Thoracic aorta (tissue), 2 donors: Measurements from ENCODE around the gene PDHX. TPM values are rescaled to one million over a fixed set of nuclear protein-coding genes. Genes with fewer than 3 reads are reported as not detected.

Experiments
- ATAC-seq: fragments of 150-250 bp; one replicate; pipeline ENCODE4 v1.8.0; 2017; ENCODE audit warnings: low read depth; ENCODE audit not compliant: insufficient number of reproducible peaks, low FRiP score
- DNase-seq: peaks from one replicate; pipeline ENCODE4 v3.0.0-alpha.2; 2020; ENCODE audit warnings: low spot score
- H3K27ac ChIP-seq, 2 donors: fragments of 200-600 bp; sonication (generic); 1 replicate in 1 of 2; 2 replicates in 1 of 2; pipeline ENCODE4 v1.5.1; 2016; ENCODE audit warnings: mild to moderate bottlenecking in 2 of 2, moderate library complexity in 2 of 2
- H3K27me3 ChIP-seq: fragments of 200-600 bp; sonication (generic); replicated peaks from 2 replicates; pipeline ENCODE4 v1.6.0; 2016; ENCODE audit warnings: mild to moderate bottlenecking; ENCODE audit not compliant: insufficient read depth
- H3K36me3 ChIP-seq: fragments of 200-600 bp; sonication (generic); one replicate; pipeline ENCODE4 v1.5.1; 2016
- H3K4me1 ChIP-seq, 2 donors: fragments of 200-600 bp; sonication (generic); 1 replicate in 1 of 2; 2 replicates in 1 of 2; pipeline versions ENCODE4 v1.5.1 to v1.6.0; 2016; ENCODE audit warnings: low read depth in 2 of 2, mild to moderate bottlenecking in 1 of 2; ENCODE audit not compliant: control insufficient read depth in 1 of 2
- H3K4me3 ChIP-seq: fragments of 200-600 bp; sonication (generic); 2 replicates; pipeline ENCODE4 v1.5.1; 2016; ENCODE audit warnings: mild to moderate bottlenecking
- H3K9me3 ChIP-seq: fragments of 200-600 bp; sonication (generic); 2 replicates; pipeline ENCODE4 v1.5.1; 2016
- CTCF ChIP-seq: fragments of 200-600 bp; sonication (generic); IDR thresholded peaks from one replicate; pipeline ENCODE4 v1.5.1; 2019; ENCODE audit warnings: antibody characterized with exemption
- total RNA-seq, 2 donors: library from RNA; depleted of rRNA; stranded (reverse); fragments of >200 nt; gene quantifications; one replicate each; pipeline versions ENCODE4 v1.1.0 to v1.2.3, GENCODE V29; 2016

Gene PDHX
- total RNA-seq, 2 donors from 2014 or later: 19.8 to 27.5 TPM

- H3K4me1 ChIP-seq: peaks cover 0 to 22% of the 10 kb centered on the region in 2 donors
- H3K9me3 ChIP-seq: no peaks in the 10 kb centered on the region
- ATAC-seq (no peak), DNase-seq (no peak)
- TF ChIP-seq CTCF: no peak
- H3K27ac ChIP-seq: no peak overlapping the region
- H3K27me3 ChIP-seq: no peaks in the 10 kb centered on the region
- H3K36me3 ChIP-seq: no peaks in the 10 kb centered on the region
- no peak overlapping the region for H3K4me3 ChIP-seq
Measured at GRCh38 chr11:35040221-35040942, 124.0 kb downstream of the PDHX start.

DNA sequence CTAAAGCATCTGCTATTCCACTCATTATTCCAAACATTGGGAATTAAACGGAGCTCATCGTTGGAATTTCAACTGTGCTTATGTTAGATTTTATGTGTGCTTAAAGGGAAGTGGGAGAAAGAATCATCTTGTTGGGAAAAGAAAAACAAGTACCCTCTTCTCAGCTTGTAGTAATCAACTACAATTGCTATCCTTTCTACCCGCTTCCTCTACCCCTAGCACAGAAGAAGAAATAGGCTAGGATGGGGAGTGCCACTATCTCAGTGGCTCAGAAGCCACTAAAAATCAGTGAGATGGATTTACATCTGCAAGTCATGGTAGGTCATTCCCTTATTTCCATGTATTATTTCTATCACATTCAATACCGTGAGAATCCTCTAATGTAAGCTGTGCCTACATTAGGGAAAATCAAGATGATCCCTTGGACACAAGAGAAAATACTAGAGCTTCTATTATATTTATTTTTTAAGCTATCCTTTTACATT is 124.7 kb downstream of the PDHX start:
- DNase-seq: no peak
- no peak for TF ChIP-seq CTCF
- H3K27ac ChIP-seq: no peak overlapping the region

GRCh38 chr11:35042224-35042623 is 125.8 kb downstream of the PDHX start:
- no peak overlapping the region for H3K4me3 ChIP-seq
- H3K9me3 ChIP-seq: no peaks in the 10 kb centered on the region
- H3K27ac ChIP-seq: no peak overlapping the region
- no peak for TF ChIP-seq CTCF
- no peaks in the 10 kb centered on the region for H3K36me3 ChIP-seq
- ATAC-seq: no peak
- peaks cover 0 to 10% of the 10 kb centered on the region in 2 donors for H3K4me1 ChIP-seq
- no peak for DNase-seq
- no peaks in the 10 kb centered on the region for H3K27me3 ChIP-seq

More for the DNA sequence above, 124.7 kb downstream of the PDHX start:
- H3K4me1 ChIP-seq: peaks cover 0 to 14% of the 10 kb centered on the region in 2 donors
- no peaks in the 10 kb centered on the region for H3K36me3 ChIP-seq
- no peak overlapping the region for H3K4me3 ChIP-seq
- H3K27me3 ChIP-seq: no peaks in the 10 kb centered on the region
- ATAC-seq: no peak
- H3K9me3 ChIP-seq: no peaks in the 10 kb centered on the region

DNA sequence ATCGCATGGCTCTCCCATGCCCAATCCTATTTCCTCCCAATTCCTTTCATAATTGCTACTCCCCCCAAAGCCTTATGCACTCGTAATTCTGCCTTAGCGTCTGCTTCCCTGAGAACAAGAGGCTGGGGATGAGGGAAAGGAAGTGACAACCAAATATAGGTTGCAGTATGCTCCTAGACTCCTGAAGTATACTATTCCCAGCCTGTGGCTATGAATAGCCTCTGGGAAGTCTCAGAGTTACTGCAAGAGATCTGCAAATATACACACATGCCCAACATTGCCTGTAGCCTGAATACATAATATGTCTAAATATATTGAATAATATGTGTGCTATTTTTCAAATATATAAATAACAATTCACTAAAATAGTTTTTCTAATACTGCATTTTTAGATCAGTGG is 126.5 kb downstream of the PDHX start:
- Histone ChIP-seq H3K27me3 (no peaks in the 10 kb centered on the region), H3K4me3 (no peak overlapping the region), H3K9me3 (no peaks in the 10 kb centered on the region), H3K36me3 (no peaks in the 10 kb centered on the region), H3K27ac (no peak overlapping the region), H3K4me1 (peaks cover 0 to 10% of the 10 kb centered on the region in 2 donors)
- TF ChIP-seq CTCF: no peak
- DNase-seq: no peak
- no peak for ATAC-seq

- DNase-seq (no peak), ATAC-seq (no peak)
- Histone ChIP-seq H3K36me3 (no peaks in the 10 kb centered on the region), H3K4me1 (peaks cover 0 to 10% of the 10 kb centered on the region in 2 donors), H3K9me3 (no peaks in the 10 kb centered on the region), H3K4me3 (no peak overlapping the region), H3K27ac (no peak overlapping the region), H3K27me3 (no peaks in the 10 kb centered on the region)
- TF ChIP-seq CTCF: no peak
Measured at GRCh38 chr11:35043936-35044335, 127.5 kb downstream of the PDHX start.
